Renal pelvis (tissue), 12 donors: ENCODE results near the gene DHRS2. TPM values are rescaled to one million over a fixed set of nuclear protein-coding genes. Genes with fewer than 3 reads are reported as not detected.
"Not testable (repeated sequence)": the region's sequence is repeated elsewhere in the genome, so short reads cannot be mapped to it uniquely, and the experiment has no call there.

Source experiments
- DNase-seq: peaks from one replicate; pipeline ENCODE4 v3.0.0-alpha.2; 2013
- long read RNA-seq, 16 experiments: transcript quantifications; one replicate each; lab custom pipeline, GENCODE V29; 2026
- polyA plus RNA-seq, 3 donors: library from polyadenylated mRNA; unstranded; fragments of 120-200 nt; gene quantifications; one replicate each; pipeline ENCODE4 v1.2.1, GENCODE V29; 2013; ENCODE audit not compliant: insufficient read length in 3 of 3

The DHRS2 gene, protein sequence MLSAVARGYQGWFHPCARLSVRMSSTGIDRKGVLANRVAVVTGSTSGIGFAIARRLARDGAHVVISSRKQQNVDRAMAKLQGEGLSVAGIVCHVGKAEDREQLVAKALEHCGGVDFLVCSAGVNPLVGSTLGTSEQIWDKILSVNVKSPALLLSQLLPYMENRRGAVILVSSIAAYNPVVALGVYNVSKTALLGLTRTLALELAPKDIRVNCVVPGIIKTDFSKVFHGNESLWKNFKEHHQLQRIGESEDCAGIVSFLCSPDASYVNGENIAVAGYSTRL
- 10 to 100 TPM; 50.5 to 67.2 (median 62.0) TPM for polyA plus RNA-seq
- long read RNA-seq, donor 1, transcript DHRS2-206 (1 exons, 2,595 nt): major isoform, 12 of 34 reads
- long read RNA-seq, donor 1, partial matches to known transcripts: 6 of 34 reads
- long read RNA-seq, donor 1, other reads (novel, unspliced or antisense): 12 of 34 reads
- long read RNA-seq, donor 2, transcript DHRS2-206 (1 exons, 2,595 nt): major isoform, 10 of 38 reads
- long read RNA-seq, donor 2, partial matches to known transcripts: 12 of 38 reads
- long read RNA-seq, donor 2, other reads (novel, unspliced or antisense): 14 of 38 reads
- long read RNA-seq, donor 3, transcript DHRS2-206 (1 exons, 2,595 nt): major isoform, 13 of 23 reads
- long read RNA-seq, donor 3, partial matches to known transcripts: 5 of 23 reads
- long read RNA-seq, donor 3, other reads (novel, unspliced or antisense): 5 of 23 reads
- long read RNA-seq, donor 4, transcript DHRS2-206 (1 exons, 2,595 nt): major isoform, 29 of 96 reads
- long read RNA-seq, donor 4, partial matches to known transcripts: 24 of 96 reads
- long read RNA-seq, donor 4, other reads (novel, unspliced or antisense): 41 of 96 reads
- long read RNA-seq, donor 5, transcript DHRS2-206 (1 exons, 2,595 nt): major isoform, 5 of 14 reads
- long read RNA-seq, donor 5, partial matches to known transcripts: 0 of 14 reads
- long read RNA-seq, donor 5, other reads (novel, unspliced or antisense): 7 of 14 reads
- long read RNA-seq, donor 6, transcript DHRS2-206 (1 exons, 2,595 nt): major isoform, 7 of 27 reads
- long read RNA-seq, donor 6, partial matches to known transcripts: 7 of 27 reads
- long read RNA-seq, donor 6, other reads (novel, unspliced or antisense): 12 of 27 reads
- long read RNA-seq, donor 7, transcript DHRS2-206 (1 exons, 2,595 nt): major isoform, 86 of 190 reads
- long read RNA-seq, donor 7, transcript DHRS2-201 (9 exons, 1,705 nt): minor isoform, 10 of 190 reads
- long read RNA-seq, donor 7, partial matches to known transcripts: 36 of 190 reads
- long read RNA-seq, donor 7, other reads (novel, unspliced or antisense): 56 of 190 reads
- long read RNA-seq, donor 8, partial matches to known transcripts: 0 of 2 reads
- long read RNA-seq, donor 8, other reads (novel, unspliced or antisense): 0 of 2 reads
- long read RNA-seq, donor 9, transcript DHRS2-206 (1 exons, 2,595 nt): major isoform, 7 of 24 reads
- long read RNA-seq, donor 9, partial matches to known transcripts: 11 of 24 reads
- long read RNA-seq, donor 9, other reads (novel, unspliced or antisense): 6 of 24 reads
- long read RNA-seq, donor 10, transcript DHRS2-206 (1 exons, 2,595 nt): major isoform, 11 of 24 reads
- long read RNA-seq, donor 10, partial matches to known transcripts: 5 of 24 reads
- long read RNA-seq, donor 10, other reads (novel, unspliced or antisense): 8 of 24 reads
- long read RNA-seq, donor 11, transcript DHRS2-206 (1 exons, 2,595 nt): major isoform, 5 of 5 reads
- long read RNA-seq, donor 11, partial matches to known transcripts: 0 of 5 reads
- long read RNA-seq, donor 11, other reads (novel, unspliced or antisense): 0 of 5 reads
- long read RNA-seq, donor 12, transcript DHRS2-206 (1 exons, 2,595 nt): major isoform, 15 of 68 reads
- long read RNA-seq, donor 12, partial matches to known transcripts: 21 of 68 reads
- long read RNA-seq, donor 12, other reads (novel, unspliced or antisense): 26 of 68 reads
- long read RNA-seq, donor 13, transcript DHRS2-206 (1 exons, 2,595 nt): major isoform, 15 of 21 reads
- long read RNA-seq, donor 13, partial matches to known transcripts: 0 of 21 reads
- long read RNA-seq, donor 13, other reads (novel, unspliced or antisense): 5 of 21 reads
- long read RNA-seq, donor 14: 0 reads
- long read RNA-seq, donor 15: 0 reads
- long read RNA-seq, donor 16, transcript DHRS2-206 (1 exons, 2,595 nt): major isoform, 10 of 19 reads
- long read RNA-seq, donor 16, partial matches to known transcripts: 0 of 19 reads
- long read RNA-seq, donor 16, other reads (novel, unspliced or antisense): 7 of 19 reads

DNA sequence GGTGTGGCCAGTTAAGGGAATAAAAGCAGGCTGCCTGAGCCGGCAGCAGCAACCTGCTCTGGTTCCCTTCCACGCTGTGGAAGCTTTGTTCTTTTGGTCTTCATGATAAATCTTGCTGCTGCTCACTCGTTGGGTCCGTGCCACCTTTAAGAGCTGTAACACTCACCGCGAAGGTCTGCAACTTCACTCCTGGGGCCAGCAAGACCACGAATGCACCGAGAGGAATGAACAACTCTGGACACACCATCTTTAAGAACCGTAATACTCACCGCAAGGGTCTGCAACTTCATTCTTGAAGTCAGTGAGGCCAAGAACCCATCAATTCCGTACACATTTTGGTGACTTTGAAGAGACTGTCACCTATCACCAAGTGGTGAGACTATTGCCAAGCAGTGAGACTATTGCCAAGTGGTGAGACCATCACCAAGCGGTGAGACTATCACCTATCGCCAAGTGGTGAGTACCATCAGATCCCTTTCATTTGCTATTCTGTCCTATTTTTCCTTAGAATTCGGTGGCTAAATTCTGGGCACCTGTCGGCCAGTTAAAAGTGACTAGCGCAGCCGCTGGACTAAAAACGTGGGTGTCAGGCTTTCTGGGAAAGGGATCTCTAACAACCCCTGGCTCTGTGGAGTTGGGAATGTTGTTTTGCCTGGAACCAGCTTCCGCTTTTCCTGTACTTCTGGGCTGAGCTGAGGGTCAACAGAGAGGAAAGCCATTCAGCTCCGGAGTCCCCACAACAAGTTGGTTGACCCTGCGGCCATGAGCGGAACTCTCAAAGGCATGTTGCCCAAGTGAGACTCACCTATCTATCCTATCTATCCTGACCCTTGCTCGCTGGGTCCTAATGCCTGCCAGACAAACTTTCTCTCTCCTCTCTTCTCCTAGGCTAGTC is at the start of gene DHRS2:
Gene DHRS2 (plus strand): TSS at position 48 of the 895 bp plus-strand sequence. CDS start 2,501 bp downstream, outside the sequence.
- no peak for DNase-seq

DNA sequence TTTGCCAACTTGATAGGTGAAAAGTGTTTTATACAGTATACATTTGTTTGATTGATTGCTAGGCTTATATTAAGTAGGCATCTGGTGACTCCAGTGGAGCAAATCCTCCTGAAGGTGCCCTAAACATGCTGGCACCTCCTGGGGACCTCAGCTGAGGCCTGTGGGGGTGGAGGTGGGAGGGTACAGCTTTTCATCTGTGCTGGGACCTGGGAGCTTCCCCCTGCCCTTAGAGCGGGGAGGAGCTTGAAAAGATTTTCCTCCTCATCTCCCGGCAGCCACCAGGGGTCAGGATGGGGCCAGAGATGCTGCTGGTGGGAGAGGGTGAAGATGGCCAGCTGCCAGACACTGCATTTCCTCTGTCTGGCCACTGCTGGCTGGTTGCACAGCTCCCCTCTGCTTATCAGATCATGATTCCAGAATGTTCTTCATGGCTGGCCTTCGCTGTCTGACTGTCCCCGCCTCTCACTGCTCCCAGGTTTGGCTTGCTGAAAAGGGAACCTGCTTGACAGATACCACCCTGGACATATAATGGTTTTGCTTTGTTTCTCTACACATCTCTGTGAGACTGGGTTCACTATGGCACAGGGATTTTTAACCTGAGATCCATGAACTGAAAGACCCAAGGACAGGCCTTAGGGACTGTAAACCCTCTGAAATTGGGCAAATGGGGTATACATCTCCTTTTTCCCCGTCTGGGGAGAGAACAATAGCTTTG is 47.1 kb upstream of the DHRS2 start:
- peak; percentile 90 for DNase-seq

DNA sequence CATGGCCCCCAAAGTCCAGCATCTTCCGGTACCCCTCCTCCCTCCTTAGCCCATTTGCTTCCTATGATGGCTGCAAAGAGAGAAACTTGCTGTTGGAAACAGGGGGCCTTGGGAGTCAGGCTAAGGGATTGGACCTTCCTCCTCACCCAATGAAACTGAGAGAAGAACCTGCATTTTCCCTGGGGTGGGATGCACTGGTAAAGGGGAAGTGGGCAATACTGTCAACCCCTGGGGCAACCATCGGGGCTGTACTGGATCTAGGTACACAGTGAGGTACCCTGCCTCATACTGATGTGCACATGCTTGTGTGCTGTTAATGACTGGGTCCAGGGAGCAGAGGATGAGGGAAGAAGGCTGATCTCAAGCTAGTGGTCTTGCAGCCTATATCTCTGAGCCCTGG is 46.6 kb upstream of the DHRS2 start:
- no peak for DNase-seq

DNA sequence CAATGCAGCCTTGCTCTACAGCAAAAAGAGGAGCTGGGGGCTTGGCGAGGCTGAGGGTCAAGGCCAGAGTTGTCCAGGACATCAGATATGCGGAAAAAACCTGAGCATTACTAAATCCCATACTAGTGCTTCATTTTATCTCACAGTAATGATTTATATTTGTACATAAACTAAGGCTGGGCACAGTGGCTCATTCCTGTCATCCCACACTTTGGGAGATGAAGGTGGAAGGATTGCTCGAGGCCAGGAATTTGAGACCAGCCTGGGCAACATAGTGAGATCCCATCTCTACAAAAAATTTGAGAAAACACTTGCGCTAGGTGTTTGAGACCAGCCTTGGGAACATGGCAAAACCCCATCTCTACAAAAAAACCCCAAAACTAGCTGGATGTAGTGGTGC is 46.0 kb upstream of the DHRS2 start:
- DNase-seq: no peak

DNA sequence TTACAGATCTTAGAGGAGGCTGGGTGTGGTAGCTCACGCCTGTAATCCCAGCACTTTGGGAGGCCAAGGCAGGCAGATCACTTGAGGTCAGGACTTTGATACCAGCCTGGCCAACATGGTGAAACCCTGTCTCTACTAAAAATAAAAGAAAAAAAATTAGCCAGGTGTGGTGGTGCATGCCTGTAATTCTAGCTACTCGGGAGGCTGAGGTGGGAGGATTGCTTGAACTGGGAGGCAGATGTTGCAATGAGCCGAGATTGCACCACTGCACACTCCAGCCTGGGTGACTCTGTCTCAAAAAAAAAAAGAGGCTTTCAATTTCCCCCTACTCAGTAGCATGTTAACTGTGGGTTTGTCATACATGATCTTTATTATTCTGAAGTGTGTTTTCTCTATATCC is 42.0 kb upstream of the DHRS2 start:
- DNase-seq: not testable (repeated sequence)

DNA sequence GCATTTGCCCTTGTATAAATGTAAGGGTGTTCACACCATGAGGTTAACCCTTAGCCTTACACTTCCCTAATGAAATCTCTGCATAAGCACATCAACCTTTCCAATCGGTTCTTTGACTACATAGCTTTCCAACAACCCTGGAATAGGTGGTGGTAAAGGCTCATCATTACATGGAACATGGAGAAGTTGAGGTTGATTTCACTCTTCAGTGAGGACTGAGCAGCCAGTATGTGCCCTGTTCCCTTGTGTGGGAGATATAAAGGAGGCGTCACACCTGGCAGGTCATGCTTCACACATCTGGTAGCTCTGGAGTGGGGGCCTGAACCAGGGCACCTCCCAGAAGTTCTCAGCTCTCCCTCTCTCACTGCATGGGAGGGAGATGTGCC is 35.8 kb upstream of the DHRS2 start:
- no peak for DNase-seq

DNA sequence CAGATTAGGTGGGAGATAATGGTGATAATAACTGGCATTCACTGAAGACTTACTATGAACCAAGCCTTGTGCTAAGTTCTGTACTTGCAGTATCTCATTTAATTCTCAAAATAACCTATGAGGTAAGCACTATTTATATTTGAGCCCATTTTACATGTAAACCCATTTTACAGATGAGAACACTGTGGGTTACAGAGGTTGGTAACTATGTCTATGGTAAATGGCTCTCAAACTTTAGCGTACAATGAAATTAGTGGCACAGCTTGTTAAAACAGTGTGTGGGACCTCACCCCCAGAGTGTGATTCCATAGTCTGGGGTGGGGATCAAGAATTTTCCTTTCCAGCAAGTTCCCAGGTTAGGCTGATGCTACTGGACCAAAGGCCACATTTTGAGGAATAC is 35.4 kb upstream of the DHRS2 start:
- DNase-seq: no peak

DNA sequence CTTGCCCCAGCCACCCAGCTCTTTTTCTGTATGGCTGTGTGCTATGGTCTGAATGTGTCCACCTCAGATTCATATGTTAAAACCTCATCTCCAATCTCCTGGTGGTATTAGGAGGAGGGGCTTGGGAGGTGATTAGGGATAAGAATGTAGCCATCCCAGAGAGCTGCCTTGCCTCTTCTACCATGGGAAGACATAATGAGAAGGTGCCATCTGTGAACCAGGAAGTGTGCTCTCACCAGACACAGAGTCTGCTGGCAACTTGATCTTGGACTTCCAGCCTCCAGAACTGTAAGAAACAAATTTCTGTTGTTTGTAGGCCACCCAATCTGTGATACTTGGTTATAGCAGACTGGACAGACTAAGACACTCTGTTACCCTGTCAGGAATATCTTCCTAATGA is 34.7 kb upstream of the DHRS2 start:
- DNase-seq: no peak

DNA sequence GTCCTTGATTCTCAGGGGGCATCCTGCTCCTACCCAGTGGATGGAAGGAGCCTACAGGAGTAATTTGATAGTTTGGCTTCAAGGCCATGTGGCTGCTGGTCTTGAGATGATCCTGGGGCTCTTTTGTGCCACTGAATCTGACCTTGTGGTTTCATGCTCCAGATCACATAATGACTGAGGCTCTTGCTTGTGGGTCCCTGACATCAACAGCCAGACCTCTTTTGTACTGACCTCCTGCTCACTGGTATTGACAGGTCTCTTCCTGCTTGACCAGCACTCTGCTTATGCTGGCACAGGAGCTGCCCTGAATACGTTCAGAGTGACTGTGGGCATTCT is 34.4 kb upstream of the DHRS2 start:
- DNase-seq: no peak

DNA sequence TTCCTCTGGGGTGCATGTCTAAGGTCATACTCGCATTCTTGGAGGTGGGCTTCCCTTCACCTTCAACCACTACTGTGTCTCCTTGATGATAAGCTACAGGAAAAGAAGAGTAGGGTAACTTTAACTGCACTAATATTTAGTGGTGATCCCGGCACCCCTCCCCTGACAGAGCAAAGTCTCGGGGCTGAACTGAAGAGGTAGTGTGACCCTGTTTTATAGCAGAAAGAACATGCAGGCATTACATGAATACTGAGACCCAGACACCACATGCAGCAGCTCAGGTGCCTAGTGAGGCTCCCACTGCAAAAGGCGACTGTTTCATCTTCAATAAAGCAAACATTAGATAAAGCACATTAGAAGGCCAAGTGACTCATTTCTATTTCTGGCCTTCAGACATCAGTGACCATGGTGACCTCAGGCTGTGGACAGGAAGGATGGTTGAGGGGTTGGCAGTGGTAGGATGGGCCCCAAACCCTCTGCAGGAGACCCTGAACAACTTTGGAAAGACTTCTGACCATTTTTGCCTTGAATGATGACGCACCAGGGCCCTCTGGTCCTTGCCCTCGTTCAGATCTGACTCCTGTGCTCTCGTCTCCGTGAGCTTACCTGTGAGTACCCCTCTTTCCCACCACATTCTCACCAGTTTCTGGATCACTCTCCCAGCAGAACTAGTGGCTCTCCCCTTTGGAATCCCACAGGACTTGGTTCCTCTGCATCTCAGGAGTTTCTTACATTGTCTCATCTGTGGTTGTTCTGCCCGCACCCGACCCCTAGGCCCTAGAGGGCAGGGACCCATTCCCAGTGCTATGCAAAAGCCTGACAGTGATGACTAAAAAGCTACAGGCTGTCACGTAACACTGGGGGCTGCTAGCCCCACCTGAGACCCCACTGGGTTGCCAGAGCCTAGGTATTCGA is 33.7 kb upstream of the DHRS2 start:
- DNase-seq: no peak

DNA sequence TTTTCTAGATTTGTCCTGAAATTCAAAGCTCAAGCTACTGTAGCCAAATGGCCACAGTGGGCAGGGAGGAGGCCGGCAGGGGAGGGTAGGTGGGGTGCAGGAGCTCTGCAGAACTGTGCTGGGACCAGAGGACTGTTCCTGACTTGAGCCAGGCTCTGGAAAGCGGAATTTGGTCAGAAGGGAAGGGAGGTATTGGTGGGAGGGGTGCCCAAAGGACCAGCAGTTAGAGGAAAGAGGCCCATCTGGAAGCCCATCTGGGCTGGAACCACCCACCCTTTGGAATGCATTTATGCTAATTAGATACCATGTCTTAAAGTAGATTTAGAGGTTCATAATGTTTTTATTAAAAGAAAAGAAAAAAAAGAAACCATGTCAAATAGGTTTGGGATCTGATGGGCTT is 33.1 kb upstream of the DHRS2 start:
- no peak for DNase-seq

DNA sequence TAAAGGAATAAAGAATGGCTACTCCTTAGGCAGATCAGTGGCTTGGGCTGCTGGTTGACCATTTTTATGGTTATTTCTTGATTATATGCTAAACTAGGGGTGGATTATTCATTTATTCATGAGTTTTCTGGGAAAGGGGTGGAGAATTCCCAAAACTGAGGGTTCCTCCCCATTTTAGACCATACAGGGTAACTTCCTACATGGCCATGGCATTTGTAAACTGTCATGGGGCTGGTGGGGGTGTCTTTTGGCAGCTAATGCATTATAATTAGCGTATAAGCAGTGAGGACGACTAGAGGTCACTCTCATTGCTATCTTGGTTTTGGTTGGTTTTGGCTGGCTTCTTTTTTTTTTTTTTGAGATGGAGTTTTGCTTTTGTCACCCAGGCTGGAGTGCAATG is 32.0 kb upstream of the DHRS2 start:
- no peak for DNase-seq

DNA sequence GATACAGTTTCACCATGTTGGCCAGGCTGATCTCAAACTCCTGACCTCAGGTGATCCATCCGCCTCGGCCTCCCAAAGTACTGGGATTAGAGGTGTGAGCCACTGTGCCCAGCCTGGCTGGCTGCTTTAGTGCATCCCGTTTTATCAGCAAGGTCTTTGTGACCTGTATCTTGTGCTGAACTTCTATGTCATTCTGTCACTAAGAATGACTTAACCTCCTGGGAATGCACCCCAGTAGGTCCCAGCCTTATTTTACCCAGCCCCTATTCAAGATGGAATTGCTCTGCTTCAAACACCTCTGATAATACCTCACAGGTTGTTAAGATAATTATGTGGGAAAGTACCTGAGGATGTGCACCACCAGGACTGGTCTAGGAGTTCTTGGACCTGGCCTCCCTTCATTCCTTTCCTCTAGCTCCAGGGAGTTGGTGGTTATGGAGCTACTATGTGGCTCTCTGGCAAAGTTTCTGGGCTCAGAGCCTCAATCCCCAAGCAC is 31.4 kb upstream of the DHRS2 start:
- DNase-seq: no peak

DNA sequence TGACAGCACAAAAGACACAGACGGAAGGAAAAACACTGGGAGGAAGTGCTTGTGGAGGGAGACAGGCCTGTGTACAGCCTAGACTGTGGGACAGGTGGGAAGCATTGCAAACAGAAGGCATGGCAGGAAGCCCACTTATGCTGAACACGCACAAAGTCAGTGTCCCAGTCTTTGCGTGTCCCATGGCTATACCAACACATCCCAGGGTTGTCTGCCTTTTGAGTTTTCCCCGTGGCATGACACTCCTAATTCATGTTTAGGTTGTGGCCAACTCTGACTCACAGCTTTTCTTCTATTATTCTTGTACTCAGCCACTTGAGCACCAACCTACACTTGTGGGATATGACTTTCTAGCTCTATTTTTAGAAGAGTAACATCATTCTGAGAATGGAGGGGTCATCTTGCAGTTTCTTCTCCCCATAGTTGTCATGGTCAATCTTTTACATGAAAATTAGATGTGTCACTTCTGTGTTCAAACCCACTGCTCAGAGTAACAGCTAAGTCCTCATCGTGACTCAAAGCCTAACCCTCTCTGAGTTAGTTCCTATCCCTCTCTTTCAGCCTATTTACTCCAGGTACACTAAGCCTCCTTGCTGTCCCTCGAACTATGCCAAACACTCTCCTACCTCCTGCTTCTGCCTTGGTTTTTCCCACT is 30.1 kb upstream of the DHRS2 start:
- DNase-seq: no peak

DNA sequence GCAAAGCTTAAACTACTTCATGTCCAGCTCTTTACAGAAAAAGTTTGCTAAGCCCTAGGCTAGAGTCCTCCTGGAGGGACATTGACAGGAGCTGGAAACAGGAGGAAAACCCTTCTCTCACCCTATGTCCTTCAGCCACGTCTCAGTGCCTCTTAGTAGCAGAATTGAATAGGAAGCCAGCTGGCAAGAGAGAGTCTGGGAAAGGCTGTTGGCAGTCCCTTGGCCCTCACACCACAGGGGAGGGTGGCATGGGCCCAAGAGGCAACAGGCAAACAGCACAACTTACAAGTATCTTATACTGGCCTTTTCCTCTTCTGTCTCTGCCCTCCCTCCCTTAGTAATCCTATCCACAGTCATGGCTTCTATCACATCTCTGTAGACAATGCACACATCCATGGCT is 27.7 kb upstream of the DHRS2 start:
- DNase-seq: no peak

DNA sequence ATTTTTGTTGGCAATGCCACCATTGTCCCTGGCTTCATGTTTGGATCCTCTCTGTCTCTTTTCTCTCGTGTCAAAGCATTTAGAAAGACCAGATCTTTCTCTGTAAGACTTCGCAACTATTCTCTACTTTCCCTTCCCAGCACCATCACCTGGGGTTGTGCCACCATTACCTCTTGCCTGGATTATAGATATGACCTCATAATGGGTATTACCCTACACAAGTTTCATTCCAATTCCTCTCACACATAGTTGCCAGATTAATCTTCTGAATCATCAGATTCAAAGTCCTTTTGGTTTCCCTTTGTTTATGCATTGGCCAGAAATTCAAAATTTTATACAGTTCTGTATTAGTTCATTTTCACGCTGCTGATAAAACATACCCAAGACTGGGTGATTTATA is 27.2 kb upstream of the DHRS2 start:
- no peak for DNase-seq
